Prostate gland (tissue), 2 donors: ENCODE measurements around the gene SYVN1. TPM values are rescaled to one million over a fixed set of nuclear protein-coding genes. Genes with fewer than 3 reads are reported as not detected.

Source experiments
- DNase-seq: peaks from one replicate; pipeline ENCODE4 v3.0.0-alpha.2; 2019; ENCODE audit warnings: low spot score
- H3K27ac ChIP-seq, 2 donors: fragments of 200-600 bp; sonication (generic); 2 replicates each; pipeline ENCODE4 v1.5.1; 2017 to 2019
- H3K27me3 ChIP-seq: fragments of 200-600 bp; sonication (generic); replicated peaks from 2 replicates; pipeline ENCODE4 v1.5.1; 2019; ENCODE audit not compliant: insufficient read depth
- H3K36me3 ChIP-seq, 2 donors: fragments of 200-600 bp; sonication (generic); 1 replicate in 1 of 2; 2 replicates in 1 of 2; pipeline versions ENCODE4 v1.5.1 to v1.8.1; 2017 to 2019
- H3K4me1 ChIP-seq: fragments of 200-600 bp; sonication (generic); replicated peaks from 2 replicates; pipeline ENCODE4 v1.5.1; 2019
- H3K4me3 ChIP-seq, 2 donors: fragments of 200-600 bp; sonication (generic); 2 replicates each; pipeline ENCODE4 v1.5.1; 2017 to 2019
- H3K9me3 ChIP-seq: fragments of 200-600 bp; sonication (generic); 2 replicates; pipeline ENCODE4 v1.5.1; 2017
- POLR2A ChIP-seq: fragments of 450-650 bp; IDR thresholded peaks from one replicate; pipeline ENCODE4 v1.6.1; 2016; ENCODE audit warnings: antibody characterized with exemption, mild to moderate bottlenecking
- POLR2AphosphoS5 ChIP-seq: sonication (generic); formaldehyde crosslinking; IDR thresholded peaks from one replicate; pipeline ENCODE4 v1.6.1; 2017; ENCODE audit warnings: antibody characterized with exemption
- WGBS: methylation state at CpG from one replicate; pipeline ENCODE4 v1.1.5; 2018; 5-methylcytosine and 5-hydroxymethylcytosine counted together
- intact Hi-C: fragments of 100-400 bp; cut with DNase I; formaldehyde crosslinking; loops from one replicate; pipeline ENCODE4 v1.14.2; 2022
- total RNA-seq, 2 donors: library from RNA; depleted of rRNA; stranded (reverse); fragments of >200 nt; gene quantifications; one replicate each; pipeline ENCODE4 v1.1.0, GENCODE V29; 2016
- TF ChIP-seq, protein P1 (sequence below), 4 experiments: fragments of 200-600 bp in 2 of 4; fragments of 450-650 bp in 2 of 4; sonication (generic) in 2 of 4; IDR thresholded peaks; 1 replicate in 3 of 4; 2 replicates in 1 of 4; pipeline ENCODE4 v1.5.1; 2016 to 2019; ENCODE audit warnings: antibody characterized with exemption in 4 of 4, mild to moderate bottlenecking in 2 of 4, moderate library complexity in 2 of 4

The SYVN1 gene
- total RNA-seq, 2 donors from 2014 or later, result 89.7 to 108 TPM

DNA sequence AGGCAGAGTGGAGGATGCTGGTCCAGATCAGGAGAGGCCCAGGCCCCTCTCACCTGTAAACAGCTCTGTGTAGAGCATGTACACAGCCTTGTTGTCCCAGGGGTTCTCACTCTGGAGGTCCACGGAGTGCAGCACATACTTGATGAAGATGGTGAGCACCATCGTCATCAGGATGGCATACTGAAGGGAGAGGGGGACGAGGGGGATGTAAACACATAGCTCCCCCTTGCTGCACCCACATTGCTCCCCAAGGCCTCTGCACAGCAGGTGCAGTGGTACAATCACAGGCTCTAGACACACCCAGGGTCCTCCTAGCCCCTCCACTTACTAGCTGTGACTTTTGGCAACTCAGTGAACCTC lies 2.9 kb downstream of the SYVN1 start:
- no peaks in the 10 kb centered on the region for H3K27me3 ChIP-seq
- intact Hi-C loops, result no loop called here
- H3K36me3 ChIP-seq, result peaks cover 21 to 37% of the 10 kb centered on the region in 2 donors
- TF ChIP-seq POLR2A (no peak), POLR2AphosphoS5 (no peak)
- TF ChIP-seq, protein P1, sequence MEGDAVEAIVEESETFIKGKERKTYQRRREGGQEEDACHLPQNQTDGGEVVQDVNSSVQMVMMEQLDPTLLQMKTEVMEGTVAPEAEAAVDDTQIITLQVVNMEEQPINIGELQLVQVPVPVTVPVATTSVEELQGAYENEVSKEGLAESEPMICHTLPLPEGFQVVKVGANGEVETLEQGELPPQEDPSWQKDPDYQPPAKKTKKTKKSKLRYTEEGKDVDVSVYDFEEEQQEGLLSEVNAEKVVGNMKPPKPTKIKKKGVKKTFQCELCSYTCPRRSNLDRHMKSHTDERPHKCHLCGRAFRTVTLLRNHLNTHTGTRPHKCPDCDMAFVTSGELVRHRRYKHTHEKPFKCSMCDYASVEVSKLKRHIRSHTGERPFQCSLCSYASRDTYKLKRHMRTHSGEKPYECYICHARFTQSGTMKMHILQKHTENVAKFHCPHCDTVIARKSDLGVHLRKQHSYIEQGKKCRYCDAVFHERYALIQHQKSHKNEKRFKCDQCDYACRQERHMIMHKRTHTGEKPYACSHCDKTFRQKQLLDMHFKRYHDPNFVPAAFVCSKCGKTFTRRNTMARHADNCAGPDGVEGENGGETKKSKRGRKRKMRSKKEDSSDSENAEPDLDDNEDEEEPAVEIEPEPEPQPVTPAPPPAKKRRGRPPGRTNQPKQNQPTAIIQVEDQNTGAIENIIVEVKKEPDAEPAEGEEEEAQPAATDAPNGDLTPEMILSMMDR (IDR thresholded peaks at IDR 0.05), result no peak
- H3K27ac ChIP-seq, result no peak overlapping the region
- DNase-seq, result no peak
- no peaks in the 10 kb centered on the region for H3K9me3 ChIP-seq
- 84% methylated on average over 3 of the region's 3 CpGs for WGBS
- H3K4me3 ChIP-seq, result no peak overlapping the region
- H3K4me1 ChIP-seq, result peaks cover 7% of the 10 kb centered on the region

DNA sequence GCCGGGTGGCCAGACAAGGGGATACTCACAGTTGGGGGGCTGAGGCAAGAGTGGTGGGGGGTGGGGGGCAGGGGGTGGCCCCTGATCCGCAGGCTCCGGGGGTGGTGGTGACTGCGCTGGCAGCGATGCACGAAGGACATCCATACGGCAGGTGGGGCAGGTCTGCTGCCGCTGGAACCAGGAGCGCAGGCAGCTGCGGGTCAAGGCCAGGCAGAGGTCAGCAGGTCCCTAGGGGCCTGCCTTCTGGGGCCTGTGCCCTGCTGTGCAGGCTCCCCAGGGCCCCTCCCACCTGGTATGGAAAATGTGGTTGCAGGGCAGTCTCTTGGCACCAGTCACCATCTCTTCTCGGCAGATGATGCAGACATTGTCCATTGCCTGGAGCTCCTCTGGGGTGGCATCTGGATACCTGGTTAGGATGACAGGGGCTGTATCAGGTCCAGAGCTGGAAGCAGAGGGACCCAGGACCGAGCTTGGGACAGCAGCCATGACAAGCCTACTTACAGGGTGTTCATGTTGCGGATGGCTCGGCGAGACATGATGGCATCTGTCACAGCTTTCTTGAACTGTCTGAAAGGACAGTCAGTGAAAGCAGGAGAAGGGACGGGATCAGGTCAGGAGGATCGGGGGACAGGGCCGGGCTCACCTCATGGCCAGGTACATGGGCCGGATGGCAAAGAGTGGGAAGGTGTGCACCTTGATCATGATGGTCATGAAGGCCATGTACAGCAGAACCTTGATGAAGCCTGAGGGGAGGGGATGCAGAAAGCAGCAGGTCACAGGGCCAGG lies 3.5 kb downstream of the SYVN1 start:
- no peak for DNase-seq
- Histone ChIP-seq H3K27ac (no peak overlapping the region), H3K4me3 (no peak overlapping the region), H3K27me3 (no peaks in the 10 kb centered on the region), H3K4me1 (peaks cover 7% of the 10 kb centered on the region), H3K36me3 (peaks cover 22 to 40% of the 10 kb centered on the region in 2 donors), H3K9me3 (no peaks in the 10 kb centered on the region)
- WGBS, result 90% methylated on average over 18 of the region's 19 CpGs
- intact Hi-C loops, result no loop called here
- no peak for TF ChIP-seq POLR2A
- no peak for TF ChIP-seq POLR2AphosphoS5
- TF ChIP-seq, protein P1 (IDR thresholded peaks at IDR 0.05), result no peak

GRCh38 chr11:65129649-65130441 lies 4.5 kb downstream of the SYVN1 start:
- no peak for DNase-seq
- no peaks in the 10 kb centered on the region for H3K9me3 ChIP-seq
- WGBS, result 84% methylated on average over 13 of the region's 13 CpGs
- H3K27me3 ChIP-seq, result no peaks in the 10 kb centered on the region
- no peak overlapping the region for H3K4me3 ChIP-seq
- H3K4me1 ChIP-seq, result no peaks in the 10 kb centered on the region
- H3K36me3 ChIP-seq, result peaks cover 26 to 45% of the 10 kb centered on the region in 2 donors
- H3K27ac ChIP-seq, result no peak overlapping the region
- intact Hi-C loops, result no loop called here
- no peak for TF ChIP-seq POLR2AphosphoS5
- no peak for TF ChIP-seq POLR2A
- TF ChIP-seq, protein P1 (IDR thresholded peaks at IDR 0.05), result no peak

DNA sequence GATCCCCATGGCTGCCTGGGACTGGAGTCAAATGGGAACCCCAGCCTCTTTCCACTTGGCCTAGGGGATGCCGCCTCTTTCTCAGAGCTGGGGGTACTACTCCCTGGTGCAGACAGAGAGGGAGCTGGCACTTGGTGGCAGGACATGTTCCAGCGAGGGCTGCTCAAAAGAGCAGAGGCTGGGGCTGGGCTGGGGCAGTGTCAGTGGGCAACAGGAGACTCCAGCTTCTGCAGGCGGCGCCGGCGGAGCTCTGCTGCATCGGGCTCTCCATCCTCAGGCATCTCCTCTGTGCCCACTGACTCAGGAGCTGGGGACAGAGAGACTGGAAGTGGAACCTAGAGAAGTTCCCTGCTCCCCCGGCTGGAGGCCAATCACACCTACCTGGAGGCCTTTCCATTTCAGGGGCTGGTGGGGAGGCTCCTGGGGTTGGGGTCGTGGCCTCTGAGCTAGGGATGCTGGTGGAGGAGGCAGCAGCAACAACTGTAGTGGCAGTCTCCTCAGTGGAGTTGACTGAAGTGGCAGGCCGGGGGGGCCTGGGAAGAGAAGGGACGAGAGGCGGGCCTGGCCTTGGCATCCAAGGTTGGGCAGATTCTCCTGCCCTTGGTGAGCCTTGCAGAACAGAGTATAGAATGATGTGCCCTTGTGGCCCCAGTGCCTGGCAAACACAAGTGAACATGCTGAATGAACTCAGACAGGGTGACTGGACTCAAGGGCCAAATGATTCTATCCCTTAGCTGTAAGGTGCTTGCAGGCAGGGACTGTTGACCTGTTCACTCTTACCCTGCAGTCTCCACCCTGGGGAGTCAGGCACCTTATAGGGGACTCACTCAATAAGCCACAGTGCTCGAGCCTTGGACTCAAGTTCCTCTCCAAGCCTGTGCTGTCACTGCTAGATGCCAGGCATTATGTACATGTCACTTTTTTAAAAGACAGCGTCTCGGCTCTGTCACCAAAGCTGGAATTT lies 5.9 kb downstream of the SYVN1 start:
- 78% methylated on average over 15 of the region's 15 CpGs for WGBS
- intact Hi-C loops, result no loop called here
- Histone ChIP-seq H3K36me3 (peaks cover 26 to 45% of the 10 kb centered on the region in 2 donors), H3K27me3 (no peaks in the 10 kb centered on the region), H3K9me3 (no peaks in the 10 kb centered on the region), H3K4me3 (no peak overlapping the region), H3K27ac (no peak overlapping the region), H3K4me1 (peaks cover 3% of the 10 kb centered on the region)
- TF ChIP-seq POLR2A, result no peak
- TF ChIP-seq, protein P1 (IDR thresholded peaks at IDR 0.05), result no peak
- no peak for TF ChIP-seq POLR2AphosphoS5
- DNase-seq, result no peak
